Glutamatergic neuron (in vitro differentiated cells): ENCODE measurements around the gene ZNF581. TPM values are rescaled to one million over a fixed set of nuclear protein-coding genes. Genes with fewer than 3 reads are reported as not detected.

Experiments
- DNase-seq: peaks from one replicate; pipeline ENCODE4 v3.0.0; 2022
- H3K27ac Mint-ChIP-seq: one replicate; pipeline ENCODE4 v1.8.0; 2020; ENCODE audit warnings: mild to moderate bottlenecking, mixed read lengths, inconsistent platforms; ENCODE audit not compliant: unreplicated experiment
- H3K27me3 Mint-ChIP-seq: one replicate; pipeline ENCODE4 v1.8.0; 2020; ENCODE audit warnings: mild to moderate bottlenecking, moderate library complexity, mixed read lengths, inconsistent platforms; ENCODE audit not compliant: unreplicated experiment
- H3K36me3 Mint-ChIP-seq: one replicate; pipeline ENCODE4 v1.8.0; 2020; ENCODE audit warnings: mild to moderate bottlenecking, mixed read lengths, inconsistent platforms; ENCODE audit not compliant: unreplicated experiment
- H3K4me1 Mint-ChIP-seq: one replicate; pipeline ENCODE4 v1.8.0; 2020; ENCODE audit warnings: mild to moderate bottlenecking, low read depth, mixed read lengths, inconsistent platforms; ENCODE audit not compliant: unreplicated experiment
- H3K4me3 Mint-ChIP-seq: one replicate; pipeline ENCODE4 v1.8.0; 2020; ENCODE audit warnings: mild to moderate bottlenecking, mixed read lengths, inconsistent platforms; ENCODE audit not compliant: unreplicated experiment
- H3K9me3 Mint-ChIP-seq: one replicate; pipeline ENCODE4 v1.8.0; 2020; ENCODE audit warnings: mild to moderate bottlenecking, moderate library complexity, mixed read lengths, inconsistent platforms; ENCODE audit not compliant: unreplicated experiment
- CTCF ChIP-seq: fragments of 200-600 bp; sonication (generic); IDR thresholded peaks from one replicate; pipeline ENCODE4 v1.5.0; 2021; ENCODE audit not compliant: partially characterized antibody, unreplicated experiment
- total RNA-seq: library from RNA; stranded (reverse); fragmentation: NEBNext Ultra II Directional; extraction: Animal tissue kit (Norgen Biotek cat#: 25700); gene quantifications from one replicate; pipeline ENCODE4 v1.2.1, GENCODE V29; 2021; ENCODE audit not compliant: unreplicated experiment

The ZNF581 gene
- total RNA-seq, 1 donor from 2014 or later: 31.0 TPM

GRCh38 chr19:55685776-55686175, 42.3 kb downstream of the ZNF581 start:
- no peak overlapping the region for H3K4me3 Mint-ChIP-seq
- no peaks in the 10 kb centered on the region for H3K4me1 Mint-ChIP-seq
- no peaks in the 10 kb centered on the region for H3K27me3 Mint-ChIP-seq
- DNase-seq: no peak
- TF ChIP-seq CTCF: no peak
- no peak overlapping the region for H3K27ac Mint-ChIP-seq
- no peaks in the 10 kb centered on the region for H3K9me3 Mint-ChIP-seq
- H3K36me3 Mint-ChIP-seq: no peaks in the 10 kb centered on the region

GRCh38 chr19:55686311-55687050, 43.0 kb downstream of the ZNF581 start:
- Mint-ChIP-seq H3K9me3 (no peaks in the 10 kb centered on the region), H3K4me3 (no peak overlapping the region), H3K27ac (no peak overlapping the region), H3K4me1 (no peaks in the 10 kb centered on the region), H3K36me3 (no peaks in the 10 kb centered on the region), H3K27me3 (no peaks in the 10 kb centered on the region)
- DNase-seq: no peak
- no peak for TF ChIP-seq CTCF

GRCh38 chr19:55687281-55688201, 44.1 kb downstream of the ZNF581 start:
- Mint-ChIP-seq H3K27ac (no peak overlapping the region), H3K9me3 (no peaks in the 10 kb centered on the region), H3K36me3 (no peaks in the 10 kb centered on the region), H3K4me1 (no peaks in the 10 kb centered on the region), H3K27me3 (peaks cover 1% of the 10 kb centered on the region), H3K4me3 (no peak overlapping the region)
- no peak for TF ChIP-seq CTCF
- no peak for DNase-seq

- Mint-ChIP-seq H3K27me3 (peaks cover 1% of the 10 kb centered on the region), H3K4me1 (no peaks in the 10 kb centered on the region), H3K36me3 (no peaks in the 10 kb centered on the region), H3K27ac (peak overlapping the region; percentile 92), H3K4me3 (peak overlapping the region; percentile 25), H3K9me3 (peaks cover 2% of the 10 kb centered on the region)
- DNase-seq: peak; percentile 76
- TF ChIP-seq CTCF: no peak
Observed at GRCh38 chr19:55688422-55689218, 45.2 kb downstream of the ZNF581 start.
